K562 (cell line): Measurements from ENCODE around the gene LRP1B. TPM values are rescaled to one million over a fixed set of nuclear protein-coding genes. Genes with fewer than 3 reads are reported as not detected.

ENCODE experiments used
- CBX1 ChIP-seq: sonication (generic); IDR thresholded peaks from 2 replicates; pipeline ENCODE4 v1.6.1; 2016; ENCODE audit warnings: antibody characterized with exemption, low read depth, mild to moderate bottlenecking
- NFYB ChIP-seq: IDR thresholded peaks from 2 replicates; pipeline ENCODE4 v1.6.1; 2011; ENCODE audit warnings: mild to moderate bottlenecking, moderate library complexity; ENCODE audit not compliant: insufficient read length; ENCODE audit errors: extremely low read depth
- ZKSCAN3 ChIP-seq: fragments of 250-450 bp; sonication (Bioruptor Pico); IDR thresholded peaks from 2 replicates; pipeline ENCODE4 v1.4.0; 2020
- polyA plus RNA-seq, 8 experiments: library from polyadenylated mRNA; depleted of rRNA in 4 of 8; stranded (reverse) in 5 of 8; unstranded in 3 of 8; fragments of >200 nt; fragmentation: Nextera tagmentation in 2 of 8; fragmentation: Illumina TruSeq in 1 of 8; extraction: Ambion mirVana in 2 of 8; extraction: Trizol in 1 of 8; gene quantifications; 2 replicates each; pipeline versions ENCODE4 v1.2.1 to v1.2.3, GENCODE V29; 2011 to 2014; ENCODE audit warnings: inconsistent platforms in 1 of 8, missing spikeins in 1 of 8
- total RNA-seq, 7 experiments: library from RNA; depleted of rRNA in 6 of 7; stranded (reverse); fragments of >200 nt in 6 of 7; fragmentation: Illumina TruSeq in 2 of 7; extraction: Trizol in 2 of 7; gene quantifications; 2 replicates each; pipeline versions ENCODE4 v1.2.1 to v1.2.3, GENCODE V29; 2011 to 2021; ENCODE audit warnings: low replicate concordance in 1 of 7
- TF ChIP-seq, protein P1 (sequence below): fragments of 250-450 bp; sonication (Bioruptor Pico); IDR thresholded peaks from 2 replicates; pipeline ENCODE4 v1.4.0; 2020
- TF ChIP-seq, protein P2 (sequence below), 2 experiments: fragments of 450-650 bp in 1 of 2; sonication (generic) in 1 of 2; formaldehyde crosslinking in 1 of 2; IDR thresholded peaks in 1 of 2; conservative IDR thresholded peaks in 1 of 2; 2 replicates each; pipeline versions ENCODE4 v1.6.1 to v1.8.1; 2016 to 2023; ENCODE audit warnings: mild to moderate bottlenecking in 2 of 2, moderate library complexity in 2 of 2, inconsistent platforms in 1 of 2, missing genetic modification reagents in 1 of 2

Gene LRP1B
- total and polyA plus RNA-seq, 9 of the 15 experiments (the other 6 are each of a cell fraction or from before 2014, with no cell fraction given), result not detected

GRCh38 chr2:141959941-141960340, 170.9 kb downstream of the LRP1B start (continued):
- TF ChIP-seq, protein P1, sequence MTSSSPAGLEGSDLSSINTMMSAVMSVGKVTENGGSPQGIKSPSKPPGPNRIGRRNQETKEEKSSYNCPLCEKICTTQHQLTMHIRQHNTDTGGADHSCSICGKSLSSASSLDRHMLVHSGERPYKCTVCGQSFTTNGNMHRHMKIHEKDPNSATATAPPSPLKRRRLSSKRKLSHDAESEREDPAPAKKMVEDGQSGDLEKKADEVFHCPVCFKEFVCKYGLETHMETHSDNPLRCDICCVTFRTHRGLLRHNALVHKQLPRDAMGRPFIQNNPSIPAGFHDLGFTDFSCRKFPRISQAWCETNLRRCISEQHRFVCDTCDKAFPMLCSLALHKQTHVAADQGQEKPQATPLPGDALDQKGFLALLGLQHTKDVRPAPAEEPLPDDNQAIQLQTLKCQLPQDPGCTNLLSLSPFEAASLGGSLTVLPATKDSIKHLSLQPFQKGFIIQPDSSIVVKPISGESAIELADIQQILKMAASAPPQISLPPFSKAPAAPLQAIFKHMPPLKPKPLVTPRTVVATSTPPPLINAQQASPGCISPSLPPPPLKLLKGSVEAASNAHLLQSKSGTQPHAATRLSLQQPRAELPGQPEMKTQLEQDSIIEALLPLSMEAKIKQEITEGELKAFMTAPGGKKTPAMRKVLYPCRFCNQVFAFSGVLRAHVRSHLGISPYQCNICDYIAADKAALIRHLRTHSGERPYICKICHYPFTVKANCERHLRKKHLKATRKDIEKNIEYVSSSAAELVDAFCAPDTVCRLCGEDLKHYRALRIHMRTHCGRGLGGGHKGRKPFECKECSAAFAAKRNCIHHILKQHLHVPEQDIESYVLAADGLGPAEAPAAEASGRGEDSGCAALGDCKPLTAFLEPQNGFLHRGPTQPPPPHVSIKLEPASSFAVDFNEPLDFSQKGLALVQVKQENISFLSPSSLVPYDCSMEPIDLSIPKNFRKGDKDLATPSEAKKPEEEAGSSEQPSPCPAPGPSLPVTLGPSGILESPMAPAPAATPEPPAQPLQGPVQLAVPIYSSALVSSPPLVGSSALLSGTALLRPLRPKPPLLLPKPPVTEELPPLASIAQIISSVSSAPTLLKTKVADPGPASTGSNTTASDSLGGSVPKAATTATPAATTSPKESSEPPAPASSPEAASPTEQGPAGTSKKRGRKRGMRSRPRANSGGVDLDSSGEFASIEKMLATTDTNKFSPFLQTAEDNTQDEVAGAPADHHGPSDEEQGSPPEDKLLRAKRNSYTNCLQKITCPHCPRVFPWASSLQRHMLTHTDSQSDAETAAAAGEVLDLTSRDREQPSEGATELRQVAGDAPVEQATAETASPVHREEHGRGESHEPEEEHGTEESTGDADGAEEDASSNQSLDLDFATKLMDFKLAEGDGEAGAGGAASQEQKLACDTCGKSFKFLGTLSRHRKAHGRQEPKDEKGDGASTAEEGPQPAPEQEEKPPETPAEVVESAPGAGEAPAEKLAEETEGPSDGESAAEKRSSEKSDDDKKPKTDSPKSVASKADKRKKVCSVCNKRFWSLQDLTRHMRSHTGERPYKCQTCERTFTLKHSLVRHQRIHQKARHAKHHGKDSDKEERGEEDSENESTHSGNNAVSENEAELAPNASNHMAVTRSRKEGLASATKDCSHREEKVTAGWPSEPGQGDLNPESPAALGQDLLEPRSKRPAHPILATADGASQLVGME (CRISPR knock-in tag), result no peak
- TF ChIP-seq NFYB (no peak), ZKSCAN3 (CRISPR knock-in tag) (no peak), CBX1 (no peak)
- TF ChIP-seq, protein P2, sequence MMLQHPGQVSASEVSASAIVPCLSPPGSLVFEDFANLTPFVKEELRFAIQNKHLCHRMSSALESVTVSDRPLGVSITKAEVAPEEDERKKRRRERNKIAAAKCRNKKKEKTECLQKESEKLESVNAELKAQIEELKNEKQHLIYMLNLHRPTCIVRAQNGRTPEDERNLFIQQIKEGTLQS (IDR thresholded peaks at IDR 0.05), result no peak
- TF ChIP-seq, protein P2 (CRISPR knock-in tag; conservative IDR thresholded peaks at IDR 0.05), result no peak
